Gastrocnemius medialis (tissue), 4 donors: ENCODE measurements around the gene STOX2. TPM values are rescaled to one million over a fixed set of nuclear protein-coding genes. Genes with fewer than 3 reads are reported as not detected.

Experiments used
- ATAC-seq, 2 donors: fragments of 150-250 bp; one replicate each; pipeline ENCODE4 v1.9.1; 2016
- DNase-seq, 2 donors: peaks; one replicate each; pipeline ENCODE4 v3.0.0-alpha.2; 2019
- H3K27ac ChIP-seq, 4 donors: fragments of 200-600 bp; sonication (generic); 1 replicate in 1 of 4; 2 replicates in 3 of 4; pipeline ENCODE4 v1.5.1; 2016 to 2018; ENCODE audit warnings: mild to moderate bottlenecking in 2 of 4, moderate library complexity in 1 of 4
- H3K27me3 ChIP-seq, 3 donors: fragments of 200-600 bp; sonication (generic) in 2 of 3; 1 replicate in 1 of 3; 2 replicates in 2 of 3; pipeline versions ENCODE4 v1.5.1 to v1.6.0; 2016 to 2019; ENCODE audit warnings: mild to moderate bottlenecking in 1 of 3, moderate library complexity in 1 of 3
- H3K36me3 ChIP-seq, 2 donors: fragments of 200-600 bp; sonication (generic) in 1 of 2; one replicate each; pipeline ENCODE4 v1.5.1; 2017 to 2018
- H3K4me1 ChIP-seq, 2 donors: fragments of 200-600 bp; sonication (generic) in 1 of 2; one replicate each; pipeline ENCODE4 v1.5.1; 2016 to 2017; ENCODE audit warnings: mild to moderate bottlenecking in 2 of 2
- H3K4me3 ChIP-seq, 4 donors: fragments of 200-600 bp; sonication (generic) in 3 of 4; 1 replicate in 1 of 4; 2 replicates in 3 of 4; pipeline ENCODE4 v1.5.1; 2016 to 2019; ENCODE audit warnings: mild to moderate bottlenecking in 2 of 4
- H3K9me3 ChIP-seq, 3 donors: fragments of 200-600 bp; sonication (generic) in 2 of 3; 1 replicate in 1 of 3; 2 replicates in 2 of 3; pipeline ENCODE4 v1.5.1; 2016 to 2019
- CTCF ChIP-seq, 5 experiments: fragments of 450-650 bp in 3 of 5; fragments of 200-600 bp in 2 of 5; sonication (generic) in 2 of 5; IDR thresholded peaks in 4 of 5; conservative IDR thresholded peaks in 1 of 5; 1 replicate in 4 of 5; 2 replicates in 1 of 5; pipeline ENCODE4 v1.5.1; 2016 to 2019; ENCODE audit warnings: antibody characterized with exemption in 5 of 5, mild to moderate bottlenecking in 3 of 5, moderate library complexity in 3 of 5
- POLR2A ChIP-seq, 2 donors: fragments of 450-650 bp; IDR thresholded peaks; one replicate each; pipeline ENCODE4 v1.6.1; 2017; ENCODE audit warnings: antibody characterized with exemption in 2 of 2, mild to moderate bottlenecking in 2 of 2, moderate library complexity in 2 of 2
- in situ Hi-C, 4 donors: fragments of 200-750 bp; cut with MboI; loops; one replicate each; pipeline versions ENCODE4 v1.15.0 to v1.8.0; 2017; ENCODE audit warnings: low sequenced_read_pairs in 4 of 4
- intact Hi-C: fragments of 100-400 bp; cut with DNase I; formaldehyde crosslinking; loops from one replicate; pipeline ENCODE4 v1.15.1; 2023; ENCODE audit warnings: low total_unique reads
- total RNA-seq, 4 donors: library from RNA; depleted of rRNA; stranded (reverse); fragments of >200 nt; gene quantifications; one replicate each; pipeline versions ENCODE4 v1.1.0 to v1.2.3, GENCODE V29; 2016

Gene STOX2
- total RNA-seq, 4 donors from 2014 or later = 3.3 to 8.3 (median 5.9) TPM

GRCh38 chr4:183870997-183871396, 34.1 kb upstream of the STOX2 start:
- in situ Hi-C loops = no loop called here
- Histone ChIP-seq H3K9me3 (no peaks in the 10 kb centered on the region), H3K36me3 (no peaks in the 10 kb centered on the region), H3K27ac (no peak overlapping the region), H3K4me3 (no peak overlapping the region), H3K27me3 (no peaks in the 10 kb centered on the region), H3K4me1 (no peaks in the 10 kb centered on the region)
- ATAC-seq (no peak), DNase-seq (no peak)
- TF ChIP-seq CTCF (IDR thresholded peaks at IDR 0.05 in 4 of 5, conservative IDR thresholded peaks at IDR 0.05 in 1 of 5) (no peak), POLR2A (IDR thresholded peaks at IDR 0.05) (no peak)
- intact Hi-C loops = no loop called here

- intact Hi-C loops (no loop called here), in situ Hi-C loops (no loop called here)
- Histone ChIP-seq H3K27me3 (no peaks in the 10 kb centered on the region), H3K4me3 (no peak overlapping the region), H3K27ac (no peak overlapping the region), H3K4me1 (no peaks in the 10 kb centered on the region), H3K9me3 (no peaks in the 10 kb centered on the region), H3K36me3 (no peaks in the 10 kb centered on the region)
- DNase-seq = no peak
- no peak for ATAC-seq
- TF ChIP-seq CTCF (IDR thresholded peaks at IDR 0.05 in 4 of 5, conservative IDR thresholded peaks at IDR 0.05 in 1 of 5) (no peak), POLR2A (IDR thresholded peaks at IDR 0.05) (no peak)
These were observed 33.5 kb upstream of the STOX2 start for GRCh38 chr4:183871581-183871980.

GRCh38 chr4:183872531-183872930, 32.6 kb upstream of the STOX2 start:
- Histone ChIP-seq H3K9me3 (no peaks in the 10 kb centered on the region), H3K27ac (no peak overlapping the region), H3K4me1 (no peaks in the 10 kb centered on the region), H3K36me3 (no peaks in the 10 kb centered on the region), H3K27me3 (no peaks in the 10 kb centered on the region), H3K4me3 (no peak overlapping the region)
- DNase-seq (no peak), ATAC-seq (no peak)
- in situ Hi-C loops = no loop called here
- TF ChIP-seq POLR2A (IDR thresholded peaks at IDR 0.05) (no peak), CTCF (IDR thresholded peaks at IDR 0.05 in 4 of 5, conservative IDR thresholded peaks at IDR 0.05 in 1 of 5) (no peak)
- intact Hi-C loops = no loop called here

- intact Hi-C loops (no loop called here), in situ Hi-C loops (no loop called here)
- DNase-seq = no peak
- TF ChIP-seq POLR2A (IDR thresholded peaks at IDR 0.05) (no peak), CTCF (IDR thresholded peaks at IDR 0.05 in 4 of 5, conservative IDR thresholded peaks at IDR 0.05 in 1 of 5) (no peak)
- Histone ChIP-seq H3K9me3 (no peaks in the 10 kb centered on the region), H3K27ac (no peak overlapping the region), H3K27me3 (no peaks in the 10 kb centered on the region), H3K4me3 (no peak overlapping the region), H3K4me1 (no peaks in the 10 kb centered on the region), H3K36me3 (no peaks in the 10 kb centered on the region)
- ATAC-seq = no peak
These were observed 31.5 kb upstream of the STOX2 start for GRCh38 chr4:183873409-183874185.
